ENCODE data around the gene SGCD. TPM values are rescaled to one million over a fixed set of nuclear protein-coding genes. Genes with fewer than 3 reads are reported as not detected.

The SGCD gene
- total RNA-seq, 1 experiment from 2014 or later, result not detected

GRCh38 chr5:156722358-156722757, 395.4 kb downstream of the SGCD start:
- POLR2A ChIA-PET, result no interaction called here

DNA sequence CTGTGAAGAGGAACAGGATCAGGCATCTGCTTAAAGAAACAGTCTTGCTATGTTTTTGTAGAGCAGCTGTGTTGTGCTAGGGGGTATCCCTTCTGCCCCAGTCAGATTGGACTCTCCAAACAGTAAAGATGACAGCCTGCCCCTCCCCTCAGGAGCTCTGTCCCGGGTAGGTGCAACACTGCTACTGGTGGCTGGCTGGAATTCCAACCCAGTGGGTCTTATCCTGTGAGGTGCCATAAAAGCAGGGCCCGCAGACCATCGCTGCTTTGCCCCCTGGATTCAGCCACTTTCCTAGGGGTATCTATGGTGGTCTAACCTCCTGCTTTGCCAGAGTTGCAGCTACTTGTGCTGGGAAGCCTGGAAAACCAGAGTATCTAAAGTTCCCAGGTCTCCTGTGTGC, 408.5 kb downstream of the SGCD start:
- no peak for DNase-seq (ENCODE audit: low read depth, low spot score)
- no peak overlapping the region for H2AFZ ChIP-seq (ENCODE audit: low read depth, low read length, poor library complexity, severe bottlenecking)
- H4K20me1 ChIP-seq (ENCODE audit: insufficient read depth), result no peaks in the 10 kb centered on the region
- H3K27ac ChIP-seq (ENCODE audit: low read depth, low read length), result no peak overlapping the region
- TF ChIP-seq SIN3A (IDR thresholded peaks at IDR 0.05; ENCODE audit: low read depth), result no peak
- TF ChIP-seq, protein P1, sequence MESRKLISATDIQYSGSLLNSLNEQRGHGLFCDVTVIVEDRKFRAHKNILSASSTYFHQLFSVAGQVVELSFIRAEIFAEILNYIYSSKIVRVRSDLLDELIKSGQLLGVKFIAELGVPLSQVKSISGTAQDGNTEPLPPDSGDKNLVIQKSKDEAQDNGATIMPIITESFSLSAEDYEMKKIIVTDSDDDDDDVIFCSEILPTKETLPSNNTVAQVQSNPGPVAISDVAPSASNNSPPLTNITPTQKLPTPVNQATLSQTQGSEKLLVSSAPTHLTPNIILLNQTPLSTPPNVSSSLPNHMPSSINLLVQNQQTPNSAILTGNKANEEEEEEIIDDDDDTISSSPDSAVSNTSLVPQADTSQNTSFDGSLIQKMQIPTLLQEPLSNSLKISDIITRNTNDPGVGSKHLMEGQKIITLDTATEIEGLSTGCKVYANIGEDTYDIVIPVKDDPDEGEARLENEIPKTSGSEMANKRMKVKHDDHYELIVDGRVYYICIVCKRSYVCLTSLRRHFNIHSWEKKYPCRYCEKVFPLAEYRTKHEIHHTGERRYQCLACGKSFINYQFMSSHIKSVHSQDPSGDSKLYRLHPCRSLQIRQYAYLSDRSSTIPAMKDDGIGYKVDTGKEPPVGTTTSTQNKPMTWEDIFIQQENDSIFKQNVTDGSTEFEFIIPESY (IDR thresholded peaks at IDR 0.05; ENCODE audit: extremely low read depth, insufficient replicate concordance, low read length), result no peak
- TF ChIP-seq, protein P2, sequence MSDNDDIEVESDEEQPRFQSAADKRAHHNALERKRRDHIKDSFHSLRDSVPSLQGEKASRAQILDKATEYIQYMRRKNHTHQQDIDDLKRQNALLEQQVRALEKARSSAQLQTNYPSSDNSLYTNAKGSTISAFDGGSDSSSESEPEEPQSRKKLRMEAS (IDR thresholded peaks at IDR 0.05), result no peak
- TF ChIP-seq SRF (IDR thresholded peaks at IDR 0.05; ENCODE audit: low read depth), result no peak
- TF ChIP-seq, protein P3, sequence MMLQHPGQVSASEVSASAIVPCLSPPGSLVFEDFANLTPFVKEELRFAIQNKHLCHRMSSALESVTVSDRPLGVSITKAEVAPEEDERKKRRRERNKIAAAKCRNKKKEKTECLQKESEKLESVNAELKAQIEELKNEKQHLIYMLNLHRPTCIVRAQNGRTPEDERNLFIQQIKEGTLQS (IDR thresholded peaks at IDR 0.05), result no peak
- TF ChIP-seq POLR2AphosphoS5 (IDR thresholded peaks at IDR 0.05; ENCODE audit: low read depth, low read length), result no peak
- no peak for TF ChIP-seq FOSL1 (IDR thresholded peaks at IDR 0.05; ENCODE audit: low read depth)
- no peak for TF ChIP-seq CEBPB (IDR thresholded peaks at IDR 0.05; ENCODE audit: low read depth)
- no peak for TF ChIP-seq POLR2A (IDR thresholded peaks at IDR 0.05; ENCODE audit: borderline replicate concordance, extremely low read depth, insufficient read depth, insufficient read length)
- no peak for TF ChIP-seq CTCF (IDR thresholded peaks at IDR 0.05 in 2 of 3, conservative IDR thresholded peaks at IDR 0.05 in 1 of 3; ENCODE audit: borderline replicate concordance in 1 of 3, insufficient read depth in 1 of 3, low read depth in 2 of 3, low read length in 2 of 3)
- H3K4me1 ChIP-seq (ENCODE audit: control insufficient read depth in 1 of 2, insufficient read depth in 2 of 2, low read length in 2 of 2), result no peaks in the 10 kb centered on the region
- no peak for ATAC-seq
- H3K36me3 ChIP-seq (ENCODE audit: control insufficient read depth in 1 of 2, insufficient read depth in 2 of 2, low read length in 2 of 2), result no peaks in the 10 kb centered on the region
- H3K79me2 ChIP-seq (ENCODE audit: insufficient read depth, low read length), result no peaks in the 10 kb centered on the region
- CTCF ChIA-PET, result no interaction called here
- POLR2A ChIA-PET, result no interaction called here
- H3K9me3 ChIP-seq (ENCODE audit: control insufficient read depth in 1 of 2, insufficient read depth in 1 of 2, low read depth in 1 of 2, low read length in 2 of 2), result no peaks in the 10 kb centered on the region
- no peak overlapping the region for H3K4me2 ChIP-seq (ENCODE audit: low read length)
- H3K9ac ChIP-seq (ENCODE audit: low read length), result no peak overlapping the region
- H3K9me2 ChIP-seq (ENCODE audit: insufficient read depth), result no peaks in the 10 kb centered on the region
- intact Hi-C loops (cut with micrococcal nuclease), result no loop called here
- H3K4me3 ChIP-seq (replicated peaks in 1 of 2; ENCODE audit: low read depth in 1 of 2, low read length in 2 of 2), result no peak overlapping the region
- no TSS peak for BruUV-seq (replicated peaks)
- H3K27me3 ChIP-seq (ENCODE audit: insufficient read depth, low read length), result no peaks in the 10 kb centered on the region
- RAD21 ChIA-PET (ENCODE audit: low non-redundant PET in 1 of 2, low total read pairs in 2 of 2, uncharacterized antibody in 2 of 2, unreplicated experiment in 2 of 2), result no interaction called here

More at GRCh38 chr5:156722358-156722757, 395.4 kb downstream of the SGCD start:
- ChIA-PET CTCF (no interaction called here), RAD21 (ENCODE audit: low non-redundant PET in 1 of 2, low total read pairs in 2 of 2, uncharacterized antibody in 2 of 2, unreplicated experiment in 2 of 2) (no interaction called here)
- no peaks in the 10 kb centered on the region for H3K9me2 ChIP-seq (ENCODE audit: insufficient read depth)
- H3K9me3 ChIP-seq (ENCODE audit: control insufficient read depth in 1 of 2, insufficient read depth in 1 of 2, low read depth in 1 of 2, low read length in 2 of 2), result no peaks in the 10 kb centered on the region
- no peaks in the 10 kb centered on the region for H3K36me3 ChIP-seq (ENCODE audit: control insufficient read depth in 1 of 2, insufficient read depth in 2 of 2, low read length in 2 of 2)
- H3K27ac ChIP-seq (ENCODE audit: low read depth, low read length), result no peak overlapping the region
- H3K79me2 ChIP-seq (ENCODE audit: insufficient read depth, low read length), result no peaks in the 10 kb centered on the region
- no peaks in the 10 kb centered on the region for H4K20me1 ChIP-seq (ENCODE audit: insufficient read depth)
- ATAC-seq (no peak), DNase-seq (ENCODE audit: low read depth, low spot score) (no peak)
- no peak overlapping the region for H3K4me3 ChIP-seq (replicated peaks in 1 of 2; ENCODE audit: low read depth in 1 of 2, low read length in 2 of 2)
- H3K4me2 ChIP-seq (ENCODE audit: low read length), result no peak overlapping the region
- no peak for TF ChIP-seq TCF7L2 (IDR thresholded peaks at IDR 0.05; ENCODE audit: borderline replicate concordance, extremely low read depth, insufficient read depth, insufficient read length)
- TF ChIP-seq RAD21 (IDR thresholded peaks at IDR 0.05; ENCODE audit: low read depth), result no peak
- no peak for TF ChIP-seq YY1 (IDR thresholded peaks at IDR 0.05; ENCODE audit: extremely low read depth, insufficient replicate concordance, low read depth, low read length)
- no peak for TF ChIP-seq ZNF274 (IDR thresholded peaks at IDR 0.05; ENCODE audit: low read depth, low read length)
- no peak for TF ChIP-seq POLR2AphosphoS5 (IDR thresholded peaks at IDR 0.05; ENCODE audit: low read depth, low read length)
- no peak for TF ChIP-seq EZH2phosphoT487 (IDR thresholded peaks at IDR 0.05; ENCODE audit: borderline replicate concordance)
- no peak for TF ChIP-seq ELF1 (IDR thresholded peaks at IDR 0.05; ENCODE audit: borderline replicate concordance, low read depth)
- no peak for TF ChIP-seq SRF (IDR thresholded peaks at IDR 0.05; ENCODE audit: low read depth)
- no peak for TF ChIP-seq CEBPB (IDR thresholded peaks at IDR 0.05; ENCODE audit: low read depth)
- no peaks in the 10 kb centered on the region for H3K4me1 ChIP-seq (ENCODE audit: control insufficient read depth in 1 of 2, insufficient read depth in 2 of 2, low read length in 2 of 2)
- intact Hi-C loops (cut with micrococcal nuclease), result no loop called here
- no peak overlapping the region for H2AFZ ChIP-seq (ENCODE audit: low read depth, low read length, poor library complexity, severe bottlenecking)
- BruUV-seq (replicated peaks), result no TSS peak
- H3K9ac ChIP-seq (ENCODE audit: low read length), result no peak overlapping the region
- H3K27me3 ChIP-seq (ENCODE audit: insufficient read depth, low read length), result no peaks in the 10 kb centered on the region

All from HCT116 (cell line).